Measurements from ENCODE around the gene SUOX. TPM values are rescaled to one million over a fixed set of nuclear protein-coding genes. Genes with fewer than 3 reads are reported as not detected.
"Not testable (repeated sequence)": the region's sequence is repeated elsewhere in the genome, so short reads cannot be mapped to it uniquely, and the experiment has no call there.

SUOX gene
- 47.1 TPM for total RNA-seq

GRCh38 chr12:55996715-55997534 lies at the start of gene SUOX:
SUOX (plus strand) TSS chr12:55997276; CDS start chr12:56002222, 4,946 bp downstream.
- DNase-seq (ENCODE audit: low read depth in 2 of 3, low spot score in 2 of 3): peak in 2 of 3 donors; percentile 83 to 92

- DNase-seq (ENCODE audit: low read depth in 2 of 3, low spot score in 2 of 3): no peak
Observed at GRCh38 chr12:55955344-55955743, 41.7 kb upstream of the SUOX start.

- peak in 2 of 3 donors; percentile 50 to 61 for DNase-seq (ENCODE audit: low read depth in 2 of 3, low spot score in 2 of 3)
Observed at GRCh38 chr12:55955800-55956508, 41.1 kb upstream of the SUOX start.

- DNase-seq (ENCODE audit: low read depth in 2 of 3, low spot score in 2 of 3): no peak
Observed at GRCh38 chr12:55957106-55957859, 39.8 kb upstream of the SUOX start.

GRCh38 chr12:55963760-55964159 lies 33.3 kb upstream of the SUOX start:
- no peak for DNase-seq (ENCODE audit: low read depth in 2 of 3, low spot score in 2 of 3)

GRCh38 chr12:55965240-55965639 lies 31.8 kb upstream of the SUOX start:
- DNase-seq (ENCODE audit: low read depth in 2 of 3, low spot score in 2 of 3): no peak

GRCh38 chr12:55965941-55966407 lies 31.1 kb upstream of the SUOX start, which contains the start of gene PMEL:
PMEL (minus strand) TSS chr12:55966042; CDS start chr12:55966011, 31 bp downstream.
- DNase-seq (ENCODE audit: low read depth in 2 of 3, low spot score in 2 of 3): no peak

- peak; percentile 44 to 82 (median 81) for DNase-seq (ENCODE audit: low read depth in 2 of 3, low spot score in 2 of 3)
Observed at GRCh38 chr12:55966408-55967281, 30.4 kb upstream of the SUOX start, which contains the start of gene CDK2. CDK2 (plus strand) TSS chr12:55966830; CDS start chr12:55967009, 179 bp downstream.

- DNase-seq (ENCODE audit: low read depth in 2 of 3, low spot score in 2 of 3): no peak
Observed at GRCh38 chr12:55969356-55969755, 27.7 kb upstream of the SUOX start.

GRCh38 chr12:55970775-55971174 lies 26.3 kb upstream of the SUOX start:
- no peak for DNase-seq (ENCODE audit: low read depth in 2 of 3, low spot score in 2 of 3)

GRCh38 chr12:55972042-55972441 lies 25.0 kb upstream of the SUOX start:
- no peak for DNase-seq (ENCODE audit: low read depth in 2 of 3, low spot score in 2 of 3)

GRCh38 chr12:55972456-55972855 lies 24.6 kb upstream of the SUOX start:
- peak in 1 of 3 donors; percentile 43 for DNase-seq (ENCODE audit: low read depth in 2 of 3, low spot score in 2 of 3)

GRCh38 chr12:55972911-55973598 lies 24.0 kb upstream of the SUOX start:
- peak in 1 of 3 donors; percentile 36 for DNase-seq (ENCODE audit: low read depth in 2 of 3, low spot score in 2 of 3)

GRCh38 chr12:55973599-55974307 lies 23.3 kb upstream of the SUOX start, which contains the start of gene RAB5B:
RAB5B (plus strand) TSS chr12:55974078; CDS start chr12:55986961, 12,883 bp downstream.
- peak; percentile 91 to 100 (median 100) for DNase-seq (ENCODE audit: low read depth in 2 of 3, low spot score in 2 of 3)

- peak in 1 of 3 donors; percentile 58 for DNase-seq (ENCODE audit: low read depth in 2 of 3, low spot score in 2 of 3)
Observed at GRCh38 chr12:55974308-55974730, 22.8 kb upstream of the SUOX start.

- DNase-seq (ENCODE audit: low read depth in 2 of 3, low spot score in 2 of 3): no peak
Observed at GRCh38 chr12:55978393-55978792, 18.7 kb upstream of the SUOX start.

- DNase-seq (ENCODE audit: low read depth in 2 of 3, low spot score in 2 of 3): no peak
Observed at GRCh38 chr12:55979069-55979468, 18.0 kb upstream of the SUOX start.

- not testable (repeated sequence) for DNase-seq (ENCODE audit: low read depth in 2 of 3, low spot score in 2 of 3)
Observed at GRCh38 chr12:55981882-55982281, 15.2 kb upstream of the SUOX start.
